Neural cell (in vitro differentiated cells): Measurements from ENCODE around the gene KLF12. TPM values are rescaled to one million over a fixed set of nuclear protein-coding genes. Genes with fewer than 3 reads are reported as not detected.

ENCODE experiments used
- H2AFZ ChIP-seq: fragments of 200-600, 300-800 bp; sonication (generic), shearing (Covaris generic); 2 replicates; pipeline ENCODE4 v1.6.0; 2014; ENCODE audit warnings: low read depth, mild to moderate bottlenecking, antibody characterized with exemption, low read length, moderate library complexity
- H3F3A ChIP-seq: fragments of 200-600 bp; shearing (Covaris generic); 2 replicates; pipeline ENCODE4 v1.6.1; 2016; ENCODE audit warnings: mild to moderate bottlenecking, moderate library complexity, mixed read lengths, antibody characterized with exemption, low read length; ENCODE audit not compliant: insufficient read depth, poor library complexity, severe bottlenecking
- H3K27ac ChIP-seq: fragments of 200-600, 300-800 bp; sonication (generic), shearing (Covaris generic); 2 replicates; pipeline ENCODE4 v1.5.1; 2014; ENCODE audit warnings: mild to moderate bottlenecking, low read length, moderate library complexity
- H3K27me3 ChIP-seq: fragments of 300-800, 200-600 bp; sonication (generic), shearing (Covaris generic); 2 replicates; pipeline ENCODE4 v1.6.0; 2014; ENCODE audit warnings: mild to moderate bottlenecking, low read depth, low read length, moderate library complexity; ENCODE audit not compliant: insufficient read depth
- H3K36me3 ChIP-seq: fragments of 300-800, 200-600 bp; sonication (generic), shearing (Covaris generic); 2 replicates; pipeline ENCODE4 v1.5.1; 2014; ENCODE audit warnings: mild to moderate bottlenecking, antibody characterized with exemption, low read length, moderate library complexity; ENCODE audit not compliant: insufficient read depth
- H3K4me2 ChIP-seq: fragments of 300-800, 200-600 bp; sonication (generic), shearing (Covaris generic); 2 replicates; pipeline ENCODE4 v1.6.0; 2014; ENCODE audit warnings: mild to moderate bottlenecking, low read length
- H3K4me3 ChIP-seq: fragments of 300-800, 200-600 bp; sonication (generic), shearing (Covaris generic); 2 replicates; pipeline ENCODE4 v1.5.1; 2014; ENCODE audit warnings: mild to moderate bottlenecking, low read length, moderate library complexity
- H3K79me2 ChIP-seq: fragments of 200-600 bp; shearing (Covaris generic); replicated peaks from 2 replicates; pipeline ENCODE4 v1.6.0; 2014; ENCODE audit warnings: mild to moderate bottlenecking, low read length, moderate library complexity; ENCODE audit not compliant: insufficient read depth
- H3K9ac ChIP-seq: fragments of 300-800, 200-600 bp; sonication (generic), shearing (Covaris generic); 2 replicates; pipeline ENCODE4 v1.6.1; 2016; ENCODE audit warnings: mild to moderate bottlenecking, low read length, mixed read lengths
- H3K9me2 ChIP-seq: fragments of 200-600 bp; shearing (Covaris generic); 2 replicates; pipeline ENCODE4 v1.6.1; 2016; ENCODE audit warnings: mild to moderate bottlenecking, low read length, mixed read lengths; ENCODE audit not compliant: insufficient read depth
- H3K9me3 ChIP-seq: fragments of 200-600, 300-800 bp; sonication (generic), shearing (Covaris generic); 2 replicates; pipeline ENCODE4 v1.6.1; 2016; ENCODE audit warnings: mild to moderate bottlenecking, mixed run types, low read length, moderate library complexity, mixed read lengths
- H4K20me1 ChIP-seq: fragments of 200-600 bp; shearing (Covaris generic); 2 replicates; pipeline ENCODE4 v1.6.1; 2016; ENCODE audit warnings: mild to moderate bottlenecking, mixed run types; ENCODE audit not compliant: insufficient read depth
- CTCF ChIP-seq: fragments of 450-650 bp; IDR thresholded peaks from 2 replicates; pipeline ENCODE4 v1.5.1; 2014; ENCODE audit warnings: antibody characterized with exemption, mild to moderate bottlenecking, moderate library complexity; ENCODE audit not compliant: poor library complexity, severe bottlenecking
- EP300 ChIP-seq: fragments of 450-650 bp; conservative IDR thresholded peaks from 2 replicates; pipeline ENCODE4 v1.6.1; 2014; ENCODE audit warnings: antibody characterized with exemption, mild to moderate bottlenecking, moderate library complexity; ENCODE audit not compliant: poor library complexity, severe bottlenecking
- EZH2 ChIP-seq: fragments of 200-600, 300-800 bp; shearing (Covaris generic), sonication (generic); IDR thresholded peaks from 2 replicates; pipeline ENCODE4 v1.6.1; 2014; ENCODE audit warnings: antibody characterized with exemption, low read length, borderline replicate concordance, mild to moderate bottlenecking; ENCODE audit not compliant: insufficient read depth, poor library complexity, severe bottlenecking
- MXI1 ChIP-seq: fragments of 450-650 bp; conservative IDR thresholded peaks from 2 replicates; pipeline ENCODE4 v1.6.1; 2014; ENCODE audit warnings: antibody characterized with exemption, mild to moderate bottlenecking; ENCODE audit not compliant: poor library complexity, severe bottlenecking
- POLR2AphosphoS5 ChIP-seq: IDR thresholded peaks from 2 replicates; pipeline ENCODE4 v1.6.1; 2012
- RAD21 ChIP-seq: fragments of 450-650 bp; conservative IDR thresholded peaks from 2 replicates; pipeline ENCODE4 v1.6.1; 2014; ENCODE audit warnings: antibody characterized with exemption, mild to moderate bottlenecking, moderate library complexity
- REST ChIP-seq: IDR thresholded peaks from 2 replicates; pipeline ENCODE4 v1.6.1; 2012; ENCODE audit warnings: borderline replicate concordance
- SMC3 ChIP-seq: fragments of 450-650 bp; conservative IDR thresholded peaks from 2 replicates; pipeline ENCODE4 v1.6.1; 2014; ENCODE audit warnings: antibody characterized with exemption, mild to moderate bottlenecking, moderate library complexity; ENCODE audit not compliant: poor library complexity
- TAF1 ChIP-seq: IDR thresholded peaks from 2 replicates; pipeline ENCODE4 v1.6.1; 2012; ENCODE audit warnings: low read depth
- polyA plus RNA-seq: library from polyadenylated mRNA; depleted of rRNA; stranded (reverse); fragments of >200 nt; gene quantifications from 2 replicates; pipeline ENCODE4 v1.2.3, GENCODE V29; 2014

KLF12 gene
- polyA plus RNA-seq, 1 donor from 2014 or later, result 53.5 TPM

- peak overlapping the region; percentile 48 for H3K4me2 ChIP-seq
- H3K36me3 ChIP-seq, result no peaks in the 10 kb centered on the region
- H3F3A ChIP-seq, result peaks cover 6% of the 10 kb centered on the region
- H4K20me1 ChIP-seq, result no peaks in the 10 kb centered on the region
- H3K9ac ChIP-seq, result peak overlapping the region; percentile 98
- peak overlapping the region; percentile 38 for H2AFZ ChIP-seq
- no peaks in the 10 kb centered on the region for H3K9me2 ChIP-seq
- peak; percentile 70 for TF ChIP-seq SMC3
- peak; percentile 82 for TF ChIP-seq EP300
- TF ChIP-seq RAD21, result peak; percentile 68
- no peak for TF ChIP-seq EZH2
- TF ChIP-seq REST, result peak; percentile 81
- no peak for TF ChIP-seq CTCF
- TF ChIP-seq POLR2AphosphoS5, result peak; percentile 86
- peak; percentile 65 for TF ChIP-seq MXI1
- no peak for TF ChIP-seq TAF1
- H3K79me2 ChIP-seq, result peaks cover 43% of the 10 kb centered on the region
- no peaks in the 10 kb centered on the region for H3K27me3 ChIP-seq
- peak overlapping the region; percentile 98 for H3K27ac ChIP-seq
- H3K9me3 ChIP-seq, result no peaks in the 10 kb centered on the region
- peak overlapping the region; percentile 76 for H3K4me3 ChIP-seq
These were observed 475 bp downstream of the KLF12 start for GRCh38 chr13:74133657-74134201.

- Histone ChIP-seq H3K36me3 (no peaks in the 10 kb centered on the region), H2AFZ (peak overlapping the region; percentile 38), H3F3A (peaks cover 6% of the 10 kb centered on the region), H3K27me3 (no peaks in the 10 kb centered on the region), H3K9me2 (no peaks in the 10 kb centered on the region), H3K9me3 (no peaks in the 10 kb centered on the region), H3K4me2 (peak overlapping the region; percentile 95), H3K9ac (peak overlapping the region; percentile 98), H4K20me1 (no peaks in the 10 kb centered on the region), H3K4me3 (peak overlapping the region; percentile 76), H3K27ac (peak overlapping the region; percentile 98), H3K79me2 (peaks cover 50% of the 10 kb centered on the region)
- TF ChIP-seq POLR2AphosphoS5 (peak; percentile 52), EP300 (no peak), EZH2 (no peak), SMC3 (peak; percentile 41), CTCF (no peak), TAF1 (peak; percentile 60), REST (no peak), MXI1 (peak; percentile 24), RAD21 (no peak)
These were observed 1.2 kb downstream of the KLF12 start for GRCh38 chr13:74132776-74133656.
